Peyer's patch (tissue), 4 donors: ENCODE data around the gene GPX3. TPM values are rescaled to one million over a fixed set of nuclear protein-coding genes. Genes with fewer than 3 reads are reported as not detected.

Experiments
- DNase-seq, 3 donors: peaks; one replicate each; pipeline ENCODE4 v3.0.0-alpha.2; 2017 to 2019
- H3K27ac ChIP-seq, 4 donors: fragments of 200-600 bp; sonication (generic); one replicate each; pipeline ENCODE4 v1.5.1; 2016 to 2019
- H3K27me3 ChIP-seq, 2 donors: fragments of 200-600 bp; sonication (generic); one replicate each; pipeline ENCODE4 v1.5.1; 2019
- H3K36me3 ChIP-seq, 3 donors: fragments of 200-600 bp; sonication (generic); one replicate each; pipeline ENCODE4 v1.5.1; 2016 to 2019
- H3K4me1 ChIP-seq, 4 donors: fragments of 200-600 bp; sonication (generic); one replicate each; pipeline ENCODE4 v1.5.1; 2016 to 2019
- H3K4me3 ChIP-seq, 4 donors: fragments of 200-600 bp; sonication (generic); 1 replicate in 3 of 4; 2 replicates in 1 of 4; pipeline ENCODE4 v1.5.1; 2016 to 2019; ENCODE audit warnings: mild to moderate bottlenecking in 1 of 4
- H3K9me3 ChIP-seq, 4 donors: fragments of 200-600 bp; sonication (generic); one replicate each; pipeline ENCODE4 v1.5.1; 2016 to 2019; ENCODE audit warnings: mild to moderate bottlenecking in 1 of 4
- CTCF ChIP-seq, 6 experiments: fragments of 450-650 bp in 4 of 6; fragments of 200-600 bp in 2 of 6; sonication (generic) in 1 of 6; IDR thresholded peaks; one replicate each; pipeline ENCODE4 v1.5.1; 2017 to 2019; ENCODE audit warnings: antibody characterized with exemption in 6 of 6, mild to moderate bottlenecking in 3 of 6, moderate library complexity in 1 of 6
- POLR2A ChIP-seq, 2 donors: fragments of 450-650 bp; IDR thresholded peaks; one replicate each; pipeline ENCODE4 v1.5.1; 2017; ENCODE audit warnings: antibody characterized with exemption in 2 of 2, mild to moderate bottlenecking in 2 of 2, moderate library complexity in 2 of 2
- total RNA-seq, 4 donors: library from RNA; depleted of rRNA; stranded (reverse); fragments of >200 nt; gene quantifications; one replicate each; pipeline ENCODE4 v1.1.0, GENCODE V29; 2016

GPX3 gene
- total RNA-seq, 4 donors from 2014 or later: 143 to 690 (median 479) TPM

DNA sequence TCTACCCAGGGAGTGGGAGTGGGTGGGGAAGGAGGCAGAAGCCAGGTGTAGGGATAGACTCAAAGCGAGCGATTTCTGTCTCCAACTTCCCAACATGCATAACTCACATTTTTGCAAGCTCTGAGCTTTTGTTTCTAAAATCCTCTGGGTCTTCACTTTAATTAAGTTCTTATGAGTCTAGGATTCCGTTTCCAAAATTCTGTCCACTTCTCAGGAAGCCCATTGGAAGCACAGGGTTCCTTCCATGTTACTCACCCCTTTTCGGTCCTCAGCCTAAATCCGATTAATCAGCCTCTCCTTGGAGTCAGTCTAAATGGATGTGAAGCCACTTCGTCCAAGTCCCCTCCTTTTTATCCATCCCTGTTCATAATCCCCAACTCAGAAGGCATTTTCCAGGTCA, 1.4 kb downstream of the GPX3 start:
- no peaks in the 10 kb centered on the region for H3K27me3 ChIP-seq
- H3K4me1 ChIP-seq: peaks cover 0 to 45% (median 4%) of the 10 kb centered on the region in 4 donors
- peak overlapping the region; percentile 48 to 75 (median 58) for H3K4me3 ChIP-seq
- no peak for TF ChIP-seq CTCF (IDR thresholded peaks at IDR 0.05)
- no peak for TF ChIP-seq POLR2A (IDR thresholded peaks at IDR 0.05)
- H3K27ac ChIP-seq: peak overlapping the region; percentile 64 to 78 (median 75)
- no peak for DNase-seq
- H3K9me3 ChIP-seq: no peaks in the 10 kb centered on the region
- peaks cover 0 to 17% (median 0%) of the 10 kb centered on the region in 3 donors for H3K36me3 ChIP-seq

DNA sequence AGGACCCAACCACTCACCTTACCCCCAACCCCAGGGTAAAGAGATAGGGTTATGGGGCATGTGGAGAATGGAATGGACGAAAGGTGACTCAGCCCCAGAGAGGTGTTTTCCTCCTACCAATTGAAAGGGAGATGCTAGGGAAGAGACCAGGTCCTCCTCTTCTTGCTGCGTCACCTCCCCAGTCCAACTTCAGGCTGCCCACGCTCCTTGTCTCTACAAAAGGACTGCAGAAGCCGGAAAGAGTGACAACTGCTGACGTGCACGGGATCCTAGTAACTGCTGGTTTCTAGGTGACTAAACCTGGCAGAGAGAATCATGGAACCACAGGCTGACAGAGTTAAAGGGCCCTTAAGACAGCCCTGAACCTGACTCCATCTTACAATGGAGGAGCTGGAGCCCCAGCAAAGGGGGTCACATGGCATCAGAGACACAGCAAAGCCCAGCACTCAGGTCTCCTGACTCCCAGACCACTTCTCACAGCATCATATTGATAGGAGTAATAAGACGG, 2.2 kb downstream of the GPX3 start:
- no peaks in the 10 kb centered on the region for H3K9me3 ChIP-seq
- no peak for TF ChIP-seq CTCF (IDR thresholded peaks at IDR 0.05)
- no peak for TF ChIP-seq POLR2A (IDR thresholded peaks at IDR 0.05)
- H3K4me3 ChIP-seq: peak overlapping the region; percentile 48 to 75 (median 58)
- H3K27me3 ChIP-seq: no peaks in the 10 kb centered on the region
- H3K27ac ChIP-seq: peak overlapping the region; percentile 64 to 78 (median 75)
- no peak for DNase-seq
- peaks cover 0 to 53% (median 4%) of the 10 kb centered on the region in 4 donors for H3K4me1 ChIP-seq
- peaks cover 0 to 25% (median 0%) of the 10 kb centered on the region in 3 donors for H3K36me3 ChIP-seq

GRCh38 chr5:151023047-151023615, 2.7 kb downstream of the GPX3 start:
- H3K27ac ChIP-seq: peak overlapping the region; percentile 64 to 78 (median 75)
- no peaks in the 10 kb centered on the region for H3K9me3 ChIP-seq
- H3K4me3 ChIP-seq: peak overlapping the region; percentile 48 to 75 (median 58)
- peaks cover 0 to 31% (median 0%) of the 10 kb centered on the region in 3 donors for H3K36me3 ChIP-seq
- TF ChIP-seq CTCF (IDR thresholded peaks at IDR 0.05) (no peak), POLR2A (IDR thresholded peaks at IDR 0.05) (no peak)
- DNase-seq: no peak
- H3K4me1 ChIP-seq: peaks cover 0 to 53% (median 4%) of the 10 kb centered on the region in 4 donors
- H3K27me3 ChIP-seq: no peaks in the 10 kb centered on the region

DNA sequence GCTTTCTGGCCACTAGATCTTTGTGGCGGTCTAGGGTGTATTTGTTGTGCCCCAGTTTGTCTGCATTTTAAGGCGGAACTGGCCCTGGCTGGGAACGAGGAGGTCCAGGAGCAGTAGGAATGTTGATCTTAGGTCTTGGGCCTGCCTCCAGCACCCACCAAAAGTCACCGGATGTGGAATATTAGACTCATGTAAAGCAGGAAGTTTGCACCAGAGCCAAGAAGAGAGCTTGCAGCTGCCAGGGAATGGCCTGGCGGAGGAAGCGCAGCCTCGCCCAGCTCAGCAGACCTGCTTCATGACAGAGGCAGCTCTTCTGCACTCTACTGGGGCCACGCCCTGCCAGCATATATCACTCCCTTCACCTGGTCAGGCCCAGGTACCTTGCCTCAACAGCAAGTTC, 3.3 kb downstream of the GPX3 start:
- Histone ChIP-seq H3K4me3 (peak overlapping the region in 3 of 4 donors; percentile 48 to 75 (median 60)), H3K27ac (peak overlapping the region; percentile 64 to 78 (median 75)), H3K4me1 (peaks cover 0 to 53% (median 4%) of the 10 kb centered on the region in 4 donors), H3K36me3 (peaks cover 0 to 36% (median 0%) of the 10 kb centered on the region in 3 donors), H3K9me3 (no peaks in the 10 kb centered on the region), H3K27me3 (no peaks in the 10 kb centered on the region)
- DNase-seq: peak in 2 of 3 donors; percentile 70 to 73
- TF ChIP-seq POLR2A (IDR thresholded peaks at IDR 0.05) (no peak), CTCF (IDR thresholded peaks at IDR 0.05) (no peak)

DNA sequence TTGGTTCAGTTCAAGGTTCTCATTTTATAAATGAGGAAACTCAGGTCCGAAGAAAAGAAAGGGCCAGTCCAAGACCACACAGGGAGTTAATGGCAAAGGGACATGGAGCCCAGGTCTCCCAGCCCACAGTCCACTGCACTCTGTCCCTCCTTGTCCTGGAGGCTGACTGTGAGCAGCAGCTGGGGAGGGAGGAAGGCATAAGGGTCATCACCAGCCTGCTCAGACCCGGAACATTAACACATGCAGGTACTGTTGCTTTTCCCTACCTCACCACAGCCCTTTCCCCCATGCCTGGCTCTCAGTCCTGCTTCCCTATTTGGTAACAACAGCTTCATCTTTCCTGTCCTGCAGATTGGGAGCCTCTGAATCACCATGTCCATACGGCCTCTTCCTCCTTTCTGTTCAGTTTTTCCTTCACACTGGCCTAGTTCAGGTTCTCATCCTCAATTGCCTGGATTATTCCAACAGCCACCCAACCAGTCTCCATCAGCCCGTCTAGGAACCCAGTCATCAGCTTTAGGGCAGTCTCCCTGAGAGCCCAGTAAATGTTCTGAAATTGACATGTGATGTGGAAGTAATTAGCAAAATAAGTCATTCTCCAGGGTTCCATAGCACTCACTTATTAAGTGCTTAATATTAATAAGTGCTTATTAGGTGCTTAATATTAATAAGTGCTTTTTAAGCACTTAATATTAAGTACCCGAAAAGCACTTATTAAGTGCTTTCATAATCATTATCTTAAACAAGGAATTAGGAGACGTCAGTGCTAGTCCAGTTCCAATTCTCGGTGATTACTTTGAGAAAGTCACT, 4.3 kb downstream of the GPX3 start:
- H3K9me3 ChIP-seq: no peaks in the 10 kb centered on the region
- H3K36me3 ChIP-seq: peaks cover 0 to 45% (median 0%) of the 10 kb centered on the region in 3 donors
- H3K4me1 ChIP-seq: peaks cover 0 to 53% (median 4%) of the 10 kb centered on the region in 4 donors
- DNase-seq: no peak
- peak overlapping the region; percentile 64 to 78 (median 75) for H3K27ac ChIP-seq
- TF ChIP-seq CTCF (IDR thresholded peaks at IDR 0.05) (no peak), POLR2A (IDR thresholded peaks at IDR 0.05) (no peak)
- peak overlapping the region in 2 of 4 donors; percentile 10 to 60 for H3K4me3 ChIP-seq
- H3K27me3 ChIP-seq: no peaks in the 10 kb centered on the region
